Liver (tissue), 9 donors: ENCODE measurements around the gene GYG2. TPM values are rescaled to one million over a fixed set of nuclear protein-coding genes. Genes with fewer than 3 reads are reported as not detected.

Source experiments
- DNase-seq: peaks from one replicate; pipeline ENCODE4 v3.0.0-alpha.2; 2017; ENCODE audit warnings: low spot score
- H3K27ac ChIP-seq, 2 donors: one replicate each; pipeline ENCODE4 v1.7.0; 2013; ENCODE audit warnings: inconsistent platforms in 2 of 2, low read length in 2 of 2, control low read depth in 1 of 2, low read depth in 1 of 2, mild to moderate bottlenecking in 1 of 2
- H3K27me3 ChIP-seq, 4 donors: one replicate each; pipeline versions ENCODE4 v1.6.1 to v1.7.0; 2013; ENCODE audit warnings: low read length in 3 of 4, inconsistent platforms in 1 of 4, mild to moderate bottlenecking in 1 of 4, moderate library complexity in 1 of 4; ENCODE audit not compliant: control insufficient read depth in 4 of 4, insufficient read depth in 4 of 4
- H3K36me3 ChIP-seq, 4 donors: one replicate each; pipeline versions ENCODE4 v1.6.1 to v1.7.0; 2013; ENCODE audit warnings: low read length in 3 of 4, mild to moderate bottlenecking in 3 of 4, low read depth in 1 of 4, moderate library complexity in 1 of 4; ENCODE audit not compliant: control insufficient read depth in 4 of 4, insufficient read depth in 3 of 4
- H3K4me1 ChIP-seq, 4 donors: one replicate each; pipeline versions ENCODE4 v1.6.1 to v1.7.0; 2013; ENCODE audit warnings: low read length in 3 of 4, mild to moderate bottlenecking in 3 of 4, moderate library complexity in 1 of 4; ENCODE audit not compliant: control insufficient read depth in 4 of 4, insufficient read depth in 4 of 4
- H3K4me3 ChIP-seq, 3 donors: one replicate each; pipeline versions ENCODE4 v1.6.1 to v1.7.0; 2013; ENCODE audit warnings: low read length in 3 of 3, control low read depth in 1 of 3, low read depth in 1 of 3, mild to moderate bottlenecking in 1 of 3
- H3K9ac ChIP-seq, 2 donors: one replicate each; pipeline ENCODE4 v1.7.0; 2013; ENCODE audit warnings: low read length in 2 of 2, mild to moderate bottlenecking in 2 of 2, moderate library complexity in 2 of 2, control low read depth in 1 of 2, low read depth in 1 of 2
- H3K9me3 ChIP-seq, 4 donors: one replicate each; pipeline versions ENCODE4 v1.6.1 to v1.7.0; 2013; ENCODE audit warnings: low read length in 3 of 4; ENCODE audit not compliant: control insufficient read depth in 4 of 4
- FOXA1 ChIP-seq: IDR thresholded peaks from 2 replicates; pipeline ENCODE4 v1.6.1; 2016; ENCODE audit warnings: antibody characterized with exemption
- FOXA2 ChIP-seq: IDR thresholded peaks from 2 replicates; pipeline ENCODE4 v1.6.1; 2016; ENCODE audit warnings: antibody characterized with exemption
- HNF4A ChIP-seq, 2 donors: conservative IDR thresholded peaks; 2 replicates each; pipeline ENCODE4 v1.6.1; 2016; ENCODE audit warnings: antibody characterized with exemption in 2 of 2, mild to moderate bottlenecking in 2 of 2
- HNF4G ChIP-seq: IDR thresholded peaks from 2 replicates; pipeline ENCODE4 v1.6.1; 2016; ENCODE audit warnings: antibody characterized with exemption
- JUND ChIP-seq, 2 donors: IDR thresholded peaks; 2 replicates each; pipeline ENCODE4 v1.6.1; 2016; ENCODE audit warnings: antibody characterized with exemption in 2 of 2
- NR2F2 ChIP-seq: IDR thresholded peaks from 2 replicates; pipeline ENCODE4 v1.6.1; 2016; ENCODE audit warnings: antibody characterized with exemption
- RAD21 ChIP-seq, 2 donors: IDR thresholded peaks; 2 replicates each; pipeline ENCODE4 v1.6.1; 2016; ENCODE audit warnings: antibody characterized with exemption in 2 of 2, mild to moderate bottlenecking in 2 of 2
- SP1 ChIP-seq: IDR thresholded peaks from 2 replicates; pipeline ENCODE4 v1.6.1; 2018; ENCODE audit warnings: antibody characterized with exemption, mild to moderate bottlenecking
- TAF1 ChIP-seq: conservative IDR thresholded peaks from 2 replicates; pipeline ENCODE4 v1.6.1; 2016; ENCODE audit warnings: antibody characterized with exemption, mild to moderate bottlenecking
- YY1 ChIP-seq: IDR thresholded peaks from 2 replicates; pipeline ENCODE4 v1.6.1; 2016; ENCODE audit warnings: antibody characterized with exemption, mild to moderate bottlenecking
- WGBS: extraction: QIAGEN DNeasy Blood & Tissue Kit; methylation state at CpG from one replicate; pipeline ENCODE4 v1.1.7; 2013; 5-methylcytosine and 5-hydroxymethylcytosine counted together
- polyA plus RNA-seq, 2 donors: library from polyadenylated mRNA; stranded (reverse) in 1 of 2; unstranded in 1 of 2; fragments of 200-250 nt in 1 of 2; fragments of >200 nt in 1 of 2; fragmentation: Nextera tagmentation in 1 of 2; extraction: Ambion mirVana in 1 of 2; gene quantifications; one replicate each; pipeline versions ENCODE4 v1.2.1 to v1.2.3, GENCODE V29; 2013 to 2015
- total RNA-seq, 2 donors: library from RNA; depleted of rRNA; stranded (reverse); fragments of >200 nt; gene quantifications; one replicate each; pipeline ENCODE4 v1.2.3, GENCODE V29; 2014
- TF ChIP-seq, protein P1 (sequence below): IDR thresholded peaks from 2 replicates; pipeline ENCODE4 v1.6.1; 2016; ENCODE audit warnings: antibody characterized with exemption
- TF ChIP-seq, protein P2 (sequence below): IDR thresholded peaks from 2 replicates; pipeline ENCODE4 v1.6.1; 2016; ENCODE audit warnings: antibody characterized with exemption, mild to moderate bottlenecking
- TF ChIP-seq, protein P3 (sequence below): fragments of 150-350 bp; IDR thresholded peaks from 2 replicates; pipeline ENCODE4 v1.5.1; 2017; ENCODE audit warnings: improper control_type of control experiment, low read depth, low read length; ENCODE audit not compliant: missing input control
- TF ChIP-seq, protein P4 (sequence below): IDR thresholded peaks from 2 replicates; pipeline ENCODE4 v1.6.1; 2016; ENCODE audit warnings: antibody characterized with exemption
- TF ChIP-seq, protein P5 (sequence below): IDR thresholded peaks from 2 replicates; pipeline ENCODE4 v1.6.1; 2016; ENCODE audit warnings: antibody characterized with exemption
- donor health status: healthy.
- donor health status: healthy.
- donor health status: healthy.
- donor health status: healthy.
- donor health status: healthy.

GYG2 gene
- total and polyA plus RNA-seq, 4 donors = 11.3 to 32.6 (median 14.3) TPM

DNA sequence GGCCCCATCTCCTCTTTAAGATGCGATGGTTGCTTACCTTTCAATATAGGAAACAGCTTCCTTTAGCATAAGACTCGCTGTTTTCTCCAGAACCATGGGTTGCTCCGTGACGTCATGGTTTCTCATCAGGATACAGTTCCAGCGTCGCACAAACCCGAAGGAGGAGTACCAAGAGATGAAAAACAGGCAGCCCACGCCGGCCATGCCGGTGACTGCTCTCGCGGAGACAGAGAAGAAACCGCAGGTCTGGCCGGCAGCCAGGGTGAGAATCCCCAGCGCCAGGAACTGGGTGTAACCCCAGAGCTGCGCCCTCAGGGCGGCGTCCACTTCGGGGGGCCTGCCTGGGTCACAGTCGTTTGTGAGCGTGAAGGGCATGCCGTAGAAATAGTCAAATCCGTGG is 89.0 kb downstream of the GYG2 start:
- no peak for DNase-seq
- TF ChIP-seq RAD21 (IDR thresholded peaks at IDR 0.05) (no peak), HNF4G (no peak), TAF1 (no peak), JUND (IDR thresholded peaks at IDR 0.05) (no peak), FOXA1 (no peak), YY1 (no peak), NR2F2 (no peak), SP1 (no peak), HNF4A (conservative IDR thresholded peaks at IDR 0.05) (no peak)
- TF ChIP-seq, protein P1, sequence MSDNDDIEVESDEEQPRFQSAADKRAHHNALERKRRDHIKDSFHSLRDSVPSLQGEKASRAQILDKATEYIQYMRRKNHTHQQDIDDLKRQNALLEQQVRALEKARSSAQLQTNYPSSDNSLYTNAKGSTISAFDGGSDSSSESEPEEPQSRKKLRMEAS = no peak
- TF ChIP-seq, protein P2, sequence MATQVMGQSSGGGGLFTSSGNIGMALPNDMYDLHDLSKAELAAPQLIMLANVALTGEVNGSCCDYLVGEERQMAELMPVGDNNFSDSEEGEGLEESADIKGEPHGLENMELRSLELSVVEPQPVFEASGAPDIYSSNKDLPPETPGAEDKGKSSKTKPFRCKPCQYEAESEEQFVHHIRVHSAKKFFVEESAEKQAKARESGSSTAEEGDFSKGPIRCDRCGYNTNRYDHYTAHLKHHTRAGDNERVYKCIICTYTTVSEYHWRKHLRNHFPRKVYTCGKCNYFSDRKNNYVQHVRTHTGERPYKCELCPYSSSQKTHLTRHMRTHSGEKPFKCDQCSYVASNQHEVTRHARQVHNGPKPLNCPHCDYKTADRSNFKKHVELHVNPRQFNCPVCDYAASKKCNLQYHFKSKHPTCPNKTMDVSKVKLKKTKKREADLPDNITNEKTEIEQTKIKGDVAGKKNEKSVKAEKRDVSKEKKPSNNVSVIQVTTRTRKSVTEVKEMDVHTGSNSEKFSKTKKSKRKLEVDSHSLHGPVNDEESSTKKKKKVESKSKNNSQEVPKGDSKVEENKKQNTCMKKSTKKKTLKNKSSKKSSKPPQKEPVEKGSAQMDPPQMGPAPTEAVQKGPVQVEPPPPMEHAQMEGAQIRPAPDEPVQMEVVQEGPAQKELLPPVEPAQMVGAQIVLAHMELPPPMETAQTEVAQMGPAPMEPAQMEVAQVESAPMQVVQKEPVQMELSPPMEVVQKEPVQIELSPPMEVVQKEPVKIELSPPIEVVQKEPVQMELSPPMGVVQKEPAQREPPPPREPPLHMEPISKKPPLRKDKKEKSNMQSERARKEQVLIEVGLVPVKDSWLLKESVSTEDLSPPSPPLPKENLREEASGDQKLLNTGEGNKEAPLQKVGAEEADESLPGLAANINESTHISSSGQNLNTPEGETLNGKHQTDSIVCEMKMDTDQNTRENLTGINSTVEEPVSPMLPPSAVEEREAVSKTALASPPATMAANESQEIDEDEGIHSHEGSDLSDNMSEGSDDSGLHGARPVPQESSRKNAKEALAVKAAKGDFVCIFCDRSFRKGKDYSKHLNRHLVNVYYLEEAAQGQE = no peak
- TF ChIP-seq, protein P3, sequence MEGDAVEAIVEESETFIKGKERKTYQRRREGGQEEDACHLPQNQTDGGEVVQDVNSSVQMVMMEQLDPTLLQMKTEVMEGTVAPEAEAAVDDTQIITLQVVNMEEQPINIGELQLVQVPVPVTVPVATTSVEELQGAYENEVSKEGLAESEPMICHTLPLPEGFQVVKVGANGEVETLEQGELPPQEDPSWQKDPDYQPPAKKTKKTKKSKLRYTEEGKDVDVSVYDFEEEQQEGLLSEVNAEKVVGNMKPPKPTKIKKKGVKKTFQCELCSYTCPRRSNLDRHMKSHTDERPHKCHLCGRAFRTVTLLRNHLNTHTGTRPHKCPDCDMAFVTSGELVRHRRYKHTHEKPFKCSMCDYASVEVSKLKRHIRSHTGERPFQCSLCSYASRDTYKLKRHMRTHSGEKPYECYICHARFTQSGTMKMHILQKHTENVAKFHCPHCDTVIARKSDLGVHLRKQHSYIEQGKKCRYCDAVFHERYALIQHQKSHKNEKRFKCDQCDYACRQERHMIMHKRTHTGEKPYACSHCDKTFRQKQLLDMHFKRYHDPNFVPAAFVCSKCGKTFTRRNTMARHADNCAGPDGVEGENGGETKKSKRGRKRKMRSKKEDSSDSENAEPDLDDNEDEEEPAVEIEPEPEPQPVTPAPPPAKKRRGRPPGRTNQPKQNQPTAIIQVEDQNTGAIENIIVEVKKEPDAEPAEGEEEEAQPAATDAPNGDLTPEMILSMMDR = no peak
- TF ChIP-seq, protein P4, sequence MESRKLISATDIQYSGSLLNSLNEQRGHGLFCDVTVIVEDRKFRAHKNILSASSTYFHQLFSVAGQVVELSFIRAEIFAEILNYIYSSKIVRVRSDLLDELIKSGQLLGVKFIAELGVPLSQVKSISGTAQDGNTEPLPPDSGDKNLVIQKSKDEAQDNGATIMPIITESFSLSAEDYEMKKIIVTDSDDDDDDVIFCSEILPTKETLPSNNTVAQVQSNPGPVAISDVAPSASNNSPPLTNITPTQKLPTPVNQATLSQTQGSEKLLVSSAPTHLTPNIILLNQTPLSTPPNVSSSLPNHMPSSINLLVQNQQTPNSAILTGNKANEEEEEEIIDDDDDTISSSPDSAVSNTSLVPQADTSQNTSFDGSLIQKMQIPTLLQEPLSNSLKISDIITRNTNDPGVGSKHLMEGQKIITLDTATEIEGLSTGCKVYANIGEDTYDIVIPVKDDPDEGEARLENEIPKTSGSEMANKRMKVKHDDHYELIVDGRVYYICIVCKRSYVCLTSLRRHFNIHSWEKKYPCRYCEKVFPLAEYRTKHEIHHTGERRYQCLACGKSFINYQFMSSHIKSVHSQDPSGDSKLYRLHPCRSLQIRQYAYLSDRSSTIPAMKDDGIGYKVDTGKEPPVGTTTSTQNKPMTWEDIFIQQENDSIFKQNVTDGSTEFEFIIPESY = no peak
- TF ChIP-seq, protein P5, sequence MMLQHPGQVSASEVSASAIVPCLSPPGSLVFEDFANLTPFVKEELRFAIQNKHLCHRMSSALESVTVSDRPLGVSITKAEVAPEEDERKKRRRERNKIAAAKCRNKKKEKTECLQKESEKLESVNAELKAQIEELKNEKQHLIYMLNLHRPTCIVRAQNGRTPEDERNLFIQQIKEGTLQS = no peak
- no peaks in the 10 kb centered on the region for H3K9me3 ChIP-seq
- no peaks in the 10 kb centered on the region for H3K27me3 ChIP-seq
- H3K9ac ChIP-seq = no peak overlapping the region
- 96% methylated on average over 23 of the region's 23 CpGs for WGBS
- H3K27ac ChIP-seq = no peak overlapping the region
- H3K4me3 ChIP-seq = no peak overlapping the region
- H3K36me3 ChIP-seq = peaks cover 1 to 57% (median 31%) of the 10 kb centered on the region in 4 donors
- no peaks in the 10 kb centered on the region for H3K4me1 ChIP-seq

DNA sequence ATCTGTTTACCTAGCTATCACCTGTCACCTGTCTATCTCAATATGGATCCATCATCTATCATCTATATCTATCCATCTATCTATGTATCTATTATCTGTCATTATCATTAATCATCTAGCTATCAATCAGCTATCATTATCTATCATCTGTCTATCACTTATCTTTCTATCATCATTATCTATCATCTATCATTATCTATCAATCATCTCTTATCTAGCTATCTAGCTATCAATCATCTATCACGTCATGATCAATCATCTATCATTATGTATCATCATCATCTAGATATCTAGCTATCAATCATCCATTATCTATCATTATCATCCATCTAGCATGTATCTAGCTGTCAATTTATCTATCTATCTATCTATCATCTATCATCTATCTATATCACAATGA is 92.5 kb downstream of the GYG2 start:
- Histone ChIP-seq H3K9ac (no peak overlapping the region), H3K4me1 (no peaks in the 10 kb centered on the region), H3K27me3 (no peaks in the 10 kb centered on the region), H3K36me3 (peaks cover 2 to 53% (median 28%) of the 10 kb centered on the region in 4 donors), H3K9me3 (no peaks in the 10 kb centered on the region), H3K4me3 (no peak overlapping the region), H3K27ac (no peak overlapping the region)
- no peak for DNase-seq
- TF ChIP-seq FOXA2 (no peak), TAF1 (no peak), JUND (IDR thresholded peaks at IDR 0.05) (no peak), HNF4G (no peak)
- TF ChIP-seq, protein P5 = no peak
- TF ChIP-seq, protein P1 = no peak
- TF ChIP-seq, protein P4 = no peak
- WGBS = 96% methylated on average over 1 of the region's 1 CpG
